Testis (tissue), 3 donors: Measurements from ENCODE around the gene PCDHB8. TPM values are rescaled to one million over a fixed set of nuclear protein-coding genes. Genes with fewer than 3 reads are reported as not detected.
"Not testable (repeated sequence)": the region's sequence is repeated elsewhere in the genome, so short reads cannot be mapped to it uniquely, and the experiment has no call there.

Source experiments
- DNase-seq: peaks from one replicate; pipeline ENCODE4 v3.0.0-alpha.2; 2019
- H3K27ac ChIP-seq, 2 donors: fragments of 200-600 bp; sonication (generic); one replicate each; pipeline ENCODE4 v1.5.1; 2019
- H3K27me3 ChIP-seq: fragments of 200-600 bp; sonication (generic); one replicate; pipeline ENCODE4 v1.5.1; 2019
- H3K36me3 ChIP-seq: fragments of 200-600 bp; sonication (generic); one replicate; pipeline ENCODE4 v1.5.1; 2017; ENCODE audit warnings: low read depth; ENCODE audit errors: missing control alignments
- H3K4me1 ChIP-seq: fragments of 200-600 bp; sonication (generic); one replicate; pipeline ENCODE4 v1.5.1; 2019
- H3K4me3 ChIP-seq, 2 donors: fragments of 200-600 bp; sonication (generic); one replicate each; pipeline ENCODE4 v1.5.1; 2017 to 2019
- H3K9me3 ChIP-seq: fragments of 200-600 bp; sonication (generic); one replicate; pipeline ENCODE4 v1.5.1; 2017
- POLR2A ChIP-seq: fragments of 450-650 bp; IDR thresholded peaks from one replicate; pipeline ENCODE4 v1.6.1; 2017; ENCODE audit warnings: antibody characterized with exemption, mild to moderate bottlenecking, moderate library complexity
- WGBS, 2 donors: methylation state at CpG; one replicate each; pipeline ENCODE4 v1.1.5; 2018; 5-methylcytosine and 5-hydroxymethylcytosine counted together
- intact Hi-C: fragments of 100-400 bp; cut with DNase I; formaldehyde crosslinking; loops from one replicate; pipeline ENCODE4 v1.15.1; 2023; ENCODE audit warnings: low total_unique reads
- polyA plus RNA-seq: library from polyadenylated mRNA; stranded (reverse); fragments of 350-450 nt; fragmentation: Illumina TruSeq; extraction: RNeasy Lipid Tissue Mini Kit (QIAGEN cat#74804); gene quantifications from one replicate; pipeline ENCODE4 v1.2.3, GENCODE V29; 2014; ENCODE audit warnings: low read depth, low replicate concordance; ENCODE audit not compliant: insufficient read depth
- total RNA-seq, 2 donors: library from RNA; depleted of rRNA; stranded (reverse); fragments of >200 nt; gene quantifications; one replicate each; pipeline ENCODE4 v1.2.3, GENCODE V29; 2016
- TF ChIP-seq, protein P1 (sequence below), 3 experiments: fragments of 450-650 bp in 2 of 3; fragments of 200-600 bp in 1 of 3; sonication (generic) in 1 of 3; IDR thresholded peaks; one replicate each; pipeline ENCODE4 v1.5.1; 2016 to 2019; ENCODE audit warnings: antibody characterized with exemption in 3 of 3, mild to moderate bottlenecking in 2 of 3, moderate library complexity in 1 of 3

Gene PCDHB8
- total and polyA plus RNA-seq, 3 donors from 2014 or later: 2.1 to 4.3 (median 3.8) TPM

DNA sequence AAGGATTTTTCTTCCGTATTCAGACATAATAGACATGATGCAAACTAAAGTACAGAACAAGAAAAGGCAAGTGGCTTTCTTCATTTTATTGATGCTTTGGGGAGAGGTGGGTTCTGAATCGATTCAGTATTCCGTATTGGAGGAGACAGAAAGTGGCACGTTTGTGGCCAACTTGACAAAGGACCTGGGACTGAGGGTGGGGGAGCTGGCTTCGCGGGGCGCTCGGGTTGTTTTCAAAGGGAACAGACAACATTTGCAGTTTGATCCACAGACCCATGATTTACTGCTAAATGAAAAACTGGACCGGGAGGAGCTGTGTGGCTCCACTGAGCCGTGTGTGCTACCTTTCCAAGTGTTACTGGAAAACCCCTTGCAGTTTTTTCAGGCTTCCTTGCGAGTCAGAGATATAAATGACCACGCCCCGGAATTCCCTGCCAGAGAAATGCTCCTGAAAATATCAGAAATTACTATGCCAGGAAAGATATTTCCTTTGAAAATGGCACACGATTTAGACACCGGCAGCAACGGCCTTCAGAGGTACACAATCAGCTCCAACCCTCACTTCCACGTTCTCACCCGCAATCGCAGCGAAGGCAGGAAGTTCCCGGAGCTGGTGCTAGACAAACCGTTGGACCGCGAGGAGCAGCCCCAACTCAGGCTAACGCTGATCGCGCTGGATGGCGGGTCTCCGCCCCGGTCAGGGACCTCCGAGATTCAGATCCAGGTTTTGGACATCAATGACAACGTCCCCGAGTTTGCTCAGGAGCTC, 27.2 kb upstream of the PCDHB8 start:
- TF ChIP-seq, protein P1, sequence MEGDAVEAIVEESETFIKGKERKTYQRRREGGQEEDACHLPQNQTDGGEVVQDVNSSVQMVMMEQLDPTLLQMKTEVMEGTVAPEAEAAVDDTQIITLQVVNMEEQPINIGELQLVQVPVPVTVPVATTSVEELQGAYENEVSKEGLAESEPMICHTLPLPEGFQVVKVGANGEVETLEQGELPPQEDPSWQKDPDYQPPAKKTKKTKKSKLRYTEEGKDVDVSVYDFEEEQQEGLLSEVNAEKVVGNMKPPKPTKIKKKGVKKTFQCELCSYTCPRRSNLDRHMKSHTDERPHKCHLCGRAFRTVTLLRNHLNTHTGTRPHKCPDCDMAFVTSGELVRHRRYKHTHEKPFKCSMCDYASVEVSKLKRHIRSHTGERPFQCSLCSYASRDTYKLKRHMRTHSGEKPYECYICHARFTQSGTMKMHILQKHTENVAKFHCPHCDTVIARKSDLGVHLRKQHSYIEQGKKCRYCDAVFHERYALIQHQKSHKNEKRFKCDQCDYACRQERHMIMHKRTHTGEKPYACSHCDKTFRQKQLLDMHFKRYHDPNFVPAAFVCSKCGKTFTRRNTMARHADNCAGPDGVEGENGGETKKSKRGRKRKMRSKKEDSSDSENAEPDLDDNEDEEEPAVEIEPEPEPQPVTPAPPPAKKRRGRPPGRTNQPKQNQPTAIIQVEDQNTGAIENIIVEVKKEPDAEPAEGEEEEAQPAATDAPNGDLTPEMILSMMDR (IDR thresholded peaks at IDR 0.05): no peak
- TF ChIP-seq POLR2A: no peak
- intact Hi-C loops: no loop called here
- Histone ChIP-seq H3K4me3 (peak overlapping the region in 1 of 2 donors; percentile 18), H3K36me3 (no peaks in the 10 kb centered on the region), H3K27ac (no peak overlapping the region), H3K9me3 (no peaks in the 10 kb centered on the region), H3K27me3 (no peaks in the 10 kb centered on the region), H3K4me1 (no peaks in the 10 kb centered on the region)
- 21 to 48% methylated on average over 20 to 33 of the region's 33 CpGs for WGBS, 2 donors
- DNase-seq: no peak

DNA sequence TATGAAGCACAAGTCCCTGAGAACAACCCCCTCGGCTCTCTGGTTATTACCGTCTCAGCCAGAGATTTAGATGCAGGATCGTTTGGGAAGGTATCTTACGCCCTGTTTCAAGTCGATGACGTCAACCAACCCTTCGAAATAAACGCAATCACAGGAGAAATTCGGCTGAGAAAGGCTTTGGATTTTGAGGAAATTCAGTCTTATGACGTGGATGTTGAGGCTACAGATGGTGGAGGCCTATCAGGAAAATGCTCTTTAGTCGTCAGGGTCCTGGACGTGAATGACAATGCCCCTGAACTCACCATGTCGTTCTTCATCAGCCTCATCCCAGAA, 26.6 kb upstream of the PCDHB8 start:
- Histone ChIP-seq H3K4me3 (peak overlapping the region in 1 of 2 donors; percentile 18), H3K36me3 (no peaks in the 10 kb centered on the region), H3K9me3 (no peaks in the 10 kb centered on the region), H3K27ac (no peak overlapping the region), H3K4me1 (no peaks in the 10 kb centered on the region), H3K27me3 (no peaks in the 10 kb centered on the region)
- intact Hi-C loops: no loop called here
- TF ChIP-seq, protein P1 (IDR thresholded peaks at IDR 0.05): no peak
- TF ChIP-seq POLR2A: no peak
- no peak for DNase-seq
- WGBS, 2 donors: 25 to 62% methylated on average over 13 of the region's 13 CpGs

DNA sequence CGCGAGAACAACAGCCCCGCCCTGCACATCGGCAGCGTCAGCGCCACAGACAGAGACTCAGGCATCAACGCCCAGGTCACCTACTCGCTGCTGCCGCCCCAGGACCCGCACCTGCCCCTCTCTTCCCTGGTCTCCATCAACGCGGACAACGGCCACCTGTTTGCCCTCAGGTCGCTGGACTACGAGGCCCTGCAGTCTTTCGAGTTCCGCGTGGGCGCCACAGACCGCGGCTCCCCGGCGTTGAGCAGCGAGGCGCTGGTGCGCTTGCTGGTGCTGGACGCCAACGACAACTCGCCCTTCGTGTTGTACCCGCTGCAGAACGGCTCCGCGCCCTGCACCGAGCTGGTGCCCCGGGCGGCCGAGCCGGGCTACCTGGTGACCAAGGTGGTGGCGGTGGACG, 26.0 kb upstream of the PCDHB8 start:
- H3K4me1 ChIP-seq, DNase-seq, H3K27me3 ChIP-seq, H3K27ac ChIP-seq, H3K9me3 ChIP-seq, H3K36me3 ChIP-seq, intact Hi-C loops: not testable (repeated sequence)
- 26 to 53% methylated on average over 3 to 37 of the region's 41 CpGs for WGBS, 2 donors
- peak overlapping the region in 1 of 2 donors; percentile 18 for H3K4me3 ChIP-seq

DNA sequence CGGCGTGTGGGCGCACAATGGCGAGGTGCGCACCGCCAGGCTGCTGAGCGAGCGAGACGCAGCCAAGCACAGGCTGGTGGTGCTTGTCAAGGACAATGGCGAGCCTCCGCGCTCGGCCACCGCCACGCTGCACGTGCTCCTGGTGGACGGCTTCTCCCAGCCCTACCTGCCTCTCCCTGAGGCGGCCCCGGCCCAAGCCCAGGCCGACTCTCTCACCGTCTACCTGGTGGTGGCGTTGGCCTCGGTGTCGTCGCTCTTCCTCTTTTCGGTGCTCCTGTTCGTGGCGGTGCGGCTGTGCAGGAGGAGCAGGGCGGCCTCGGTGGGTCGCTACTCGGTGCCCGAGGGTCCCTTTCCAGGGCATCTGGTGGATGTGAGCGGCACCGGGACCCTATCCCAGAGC, 25.5 kb upstream of the PCDHB8 start:
- DNase-seq, H3K4me1 ChIP-seq, H3K9me3 ChIP-seq, H3K4me3 ChIP-seq, H3K27me3 ChIP-seq, H3K27ac ChIP-seq, H3K36me3 ChIP-seq, intact Hi-C loops: not testable (repeated sequence)
- WGBS, 2 donors: 23 to 36% methylated on average over 8 to 35 of the region's 36 CpGs

DNA sequence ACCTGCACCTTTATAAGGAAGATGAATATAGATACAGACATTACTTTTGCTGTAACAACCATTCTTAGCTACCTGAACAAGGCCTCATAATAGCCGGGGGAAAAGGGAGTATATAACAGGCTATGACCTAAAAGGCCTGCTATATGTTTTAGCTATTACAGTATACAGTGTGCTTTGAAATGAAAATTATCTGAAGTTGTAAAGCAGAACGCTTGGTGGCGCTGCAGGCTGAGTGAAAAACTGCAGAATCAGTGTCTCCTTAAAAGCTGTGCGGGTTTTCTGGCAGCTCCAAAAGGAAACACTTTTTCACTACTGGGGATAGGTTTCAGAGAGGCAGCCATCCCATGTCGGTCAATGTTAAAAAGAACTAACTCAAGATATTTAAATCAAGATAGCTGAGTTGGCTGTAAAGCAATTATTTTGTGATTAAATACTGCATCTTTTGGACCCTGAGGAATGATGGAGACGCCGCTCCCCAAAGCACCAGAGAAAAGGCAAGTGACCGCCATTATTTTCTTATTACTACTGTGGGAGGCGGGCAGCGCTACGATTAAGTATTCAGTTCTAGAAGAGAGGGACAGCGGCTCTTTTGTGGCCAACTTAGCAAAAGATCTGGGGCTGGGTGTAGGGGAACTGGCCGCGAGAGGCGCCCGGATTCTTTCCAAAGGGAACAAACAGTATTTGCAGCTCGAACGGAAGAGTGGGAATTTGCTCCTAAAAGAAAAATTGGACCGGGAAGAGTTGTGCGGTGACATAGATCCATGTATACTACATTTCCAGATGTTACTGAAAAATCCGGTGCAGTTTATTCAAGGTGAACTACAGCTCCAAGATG, 21.8 kb upstream of the PCDHB8 start:
- H3K27ac ChIP-seq: no peak overlapping the region
- no peak for DNase-seq
- WGBS, 2 donors: 22 to 36% methylated on average over 21 of the region's 21 CpGs
- peak overlapping the region in 1 of 2 donors; percentile 2 for H3K4me3 ChIP-seq
- no peaks in the 10 kb centered on the region for H3K36me3 ChIP-seq
- no peaks in the 10 kb centered on the region for H3K9me3 ChIP-seq
- intact Hi-C loops: no loop called here
- H3K27me3 ChIP-seq: no peaks in the 10 kb centered on the region
- no peak for TF ChIP-seq POLR2A
- TF ChIP-seq, protein P1 (IDR thresholded peaks at IDR 0.05): peak in 2 of 3 experiments; percentile 17 to 22
- no peaks in the 10 kb centered on the region for H3K4me1 ChIP-seq

DNA sequence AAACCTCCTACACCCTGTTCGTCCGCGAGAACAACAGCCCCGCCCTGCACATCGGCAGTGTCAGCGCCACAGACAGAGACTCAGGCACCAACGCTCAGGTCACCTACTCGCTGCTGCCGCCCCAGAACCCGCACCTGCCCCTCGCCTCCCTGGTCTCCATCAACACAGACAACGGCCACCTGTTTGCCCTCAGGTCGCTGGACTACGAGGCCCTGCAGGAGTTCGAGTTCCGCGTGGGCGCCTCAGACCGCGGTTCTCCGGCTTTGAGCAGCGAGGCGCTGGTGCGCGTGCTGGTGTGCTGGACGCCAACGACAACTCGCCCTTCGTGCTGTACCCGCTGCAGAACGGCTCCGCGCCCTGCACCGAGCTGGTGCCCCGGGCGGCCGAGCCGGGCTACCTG, 20.2 kb upstream of the PCDHB8 start:
- H3K4me3 ChIP-seq, H3K4me1 ChIP-seq, H3K27me3 ChIP-seq, DNase-seq, intact Hi-C loops, H3K27ac ChIP-seq, H3K36me3 ChIP-seq, H3K9me3 ChIP-seq: not testable (repeated sequence)
- 31% methylated on average over 38 of the region's 38 CpGs; no CpG with 5 or more reads in 1 of the 2 donors for WGBS, 2 donors

DNA sequence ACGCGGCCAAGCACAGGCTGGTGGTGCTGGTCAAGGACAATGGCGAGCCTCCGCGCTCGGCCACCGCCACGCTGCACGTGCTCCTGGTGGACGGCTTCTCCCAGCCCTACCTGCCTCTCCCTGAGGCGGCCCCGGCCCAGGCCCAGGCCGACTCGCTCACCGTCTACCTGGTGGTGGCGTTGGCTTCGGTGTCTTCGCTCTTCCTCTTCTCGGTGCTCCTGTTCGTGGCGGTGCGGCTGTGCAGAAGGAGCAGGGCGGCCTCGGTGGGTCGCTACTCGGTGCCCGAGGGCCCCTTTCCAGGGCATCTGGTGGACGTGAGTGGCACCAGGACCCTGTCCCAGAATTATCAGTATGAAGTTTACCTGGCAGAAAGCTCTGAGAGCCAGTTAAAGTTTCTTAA, 19.7 kb upstream of the PCDHB8 start:
- H3K27me3 ChIP-seq, H3K36me3 ChIP-seq, intact Hi-C loops, H3K9me3 ChIP-seq, H3K27ac ChIP-seq, DNase-seq, H3K4me1 ChIP-seq, H3K4me3 ChIP-seq: not testable (repeated sequence)
- WGBS, 2 donors: 28 to 36% methylated on average over 13 to 16 of the region's 28 CpGs
